ENCODE measurements around the gene PNKP.
"Not testable (repeated sequence)": the region's sequence is repeated elsewhere in the genome, so short reads cannot be mapped to it uniquely, and the experiment has no call there.

PNKP gene

GRCh38 chr19:49840736-49841249 lies 26.6 kb downstream of the PNKP start:
- no peak for DNase-seq

GRCh38 chr19:49840321-49840720 lies 27.1 kb downstream of the PNKP start:
- no peak for DNase-seq

GRCh38 chr19:49839713-49840112 lies 27.7 kb downstream of the PNKP start:
- DNase-seq, result no peak

- DNase-seq, result no peak
Measured at GRCh38 chr19:49838885-49839588, 28.3 kb downstream of the PNKP start.

- no peak for DNase-seq
Measured at GRCh38 chr19:49837425-49837824, 30.0 kb downstream of the PNKP start.

GRCh38 chr19:49837009-49837310 lies 30.4 kb downstream of the PNKP start:
- DNase-seq, result no peak

- DNase-seq, result no peak
Measured at GRCh38 chr19:49836176-49837008, 31.0 kb downstream of the PNKP start.

- DNase-seq, result no peak
Measured at GRCh38 chr19:49835562-49835961, 31.8 kb downstream of the PNKP start.

- DNase-seq, result no peak
Measured at GRCh38 chr19:49833599-49833998, 33.8 kb downstream of the PNKP start.

- DNase-seq, result no peak
Measured at GRCh38 chr19:49832556-49832955, 34.8 kb downstream of the PNKP start.

GRCh38 chr19:49831592-49831991 lies 35.8 kb downstream of the PNKP start:
- no peak for DNase-seq

- no peak for DNase-seq
Measured at GRCh38 chr19:49830766-49831165, 36.6 kb downstream of the PNKP start.

- DNase-seq, result no peak
Measured at GRCh38 chr19:49829721-49830120, 37.7 kb downstream of the PNKP start.

GRCh38 chr19:49829200-49829599 lies 38.2 kb downstream of the PNKP start:
- DNase-seq, result no peak

GRCh38 chr19:49827034-49827433 lies 40.3 kb downstream of the PNKP start:
- DNase-seq, result no peak

- no peak for DNase-seq
Measured at GRCh38 chr19:49824662-49825061, 42.7 kb downstream of the PNKP start.

- DNase-seq, result peak; percentile 68 to 76
Measured at GRCh38 chr19:49823472-49823871, 43.9 kb downstream of the PNKP start.

GRCh38 chr19:49820125-49820524 lies 47.3 kb downstream of the PNKP start:
- no peak for DNase-seq

- DNase-seq, result not testable (repeated sequence)
Measured at GRCh38 chr19:49819452-49820115, 47.8 kb downstream of the PNKP start.

GRCh38 chr19:49818649-49819370 lies 48.6 kb downstream of the PNKP start:
- DNase-seq, result peak in 1 of 2 experiments; percentile 7

- peak; percentile 78 to 79 for DNase-seq
Measured at GRCh38 chr19:49817964-49818648, 49.3 kb downstream of the PNKP start, which contains the start of gene MED25. MED25 (plus strand) TSS chr19:49818289; CDS start chr19:49818342, 53 bp downstream.

GRCh38 chr19:49816590-49816989 lies 50.8 kb downstream of the PNKP start:
- peak in 1 of 2 experiments; percentile 47 for DNase-seq
